Measurements from ENCODE around the gene NEU2.

Gene NEU2

GRCh38 chr2:233010569-233011267 is 21.8 kb upstream of the NEU2 start:
- Histone ChIP-seq H3K9me3 (ENCODE audit: insufficient read depth, low read depth, low read length) (no peaks in the 10 kb centered on the region), H3K4me1 (ENCODE audit: insufficient read depth, low read length, poor library complexity, severe bottlenecking) (no peaks in the 10 kb centered on the region), H3F3A (ENCODE audit: low read depth) (no peaks in the 10 kb centered on the region), H3K79me2 (ENCODE audit: insufficient read depth, low read length) (no peaks in the 10 kb centered on the region), H3K36me3 (ENCODE audit: insufficient read depth, low read length) (no peaks in the 10 kb centered on the region), H3K9ac (ENCODE audit: low read depth, low read length, poor library complexity, severe bottlenecking) (no peak overlapping the region), H3K4me2 (ENCODE audit: low read depth, low read length, poor library complexity, severe bottlenecking) (no peak overlapping the region), H2AFZ (ENCODE audit: low read length) (no peak overlapping the region), H4K20me1 (ENCODE audit: insufficient read depth, low read length, poor library complexity, severe bottlenecking) (no peaks in the 10 kb centered on the region), H3K27me3 (ENCODE audit: insufficient read depth, low read length, poor library complexity, severe bottlenecking) (no peaks in the 10 kb centered on the region), H3K9me2 (replicated peaks; ENCODE audit: low read depth, low read length) (no peaks in the 10 kb centered on the region), H3K4me3 (ENCODE audit: low read length, poor library complexity, severe bottlenecking) (no peak overlapping the region)
- no peak for TF ChIP-seq EZH2phosphoT487 (IDR thresholded peaks at IDR 0.05; ENCODE audit: borderline replicate concordance)
- no peak for TF ChIP-seq CTCF (conservative IDR thresholded peaks at IDR 0.05; ENCODE audit: low read length)

GRCh38 chr2:233011268-233011650 is 21.2 kb upstream of the NEU2 start:
- Histone ChIP-seq H3K9ac (ENCODE audit: low read depth, low read length, poor library complexity, severe bottlenecking) (no peak overlapping the region), H4K20me1 (ENCODE audit: insufficient read depth, low read length, poor library complexity, severe bottlenecking) (no peaks in the 10 kb centered on the region)

GRCh38 chr2:233011702-233012131 is 20.8 kb upstream of the NEU2 start:
- TF ChIP-seq EZH2phosphoT487 (IDR thresholded peaks at IDR 0.05; ENCODE audit: borderline replicate concordance) (no peak), CTCF (conservative IDR thresholded peaks at IDR 0.05; ENCODE audit: low read length) (no peak)
- H3K4me3 ChIP-seq (ENCODE audit: low read length, poor library complexity, severe bottlenecking): no peak overlapping the region
- no peaks in the 10 kb centered on the region for H4K20me1 ChIP-seq (ENCODE audit: insufficient read depth, low read length, poor library complexity, severe bottlenecking)
- H3K4me1 ChIP-seq (ENCODE audit: insufficient read depth, low read length, poor library complexity, severe bottlenecking): no peaks in the 10 kb centered on the region
- no peaks in the 10 kb centered on the region for H3K9me2 ChIP-seq (replicated peaks; ENCODE audit: low read depth, low read length)
- no peaks in the 10 kb centered on the region for H3K36me3 ChIP-seq (ENCODE audit: insufficient read depth, low read length)
- no peaks in the 10 kb centered on the region for H3K27me3 ChIP-seq (ENCODE audit: insufficient read depth, low read length, poor library complexity, severe bottlenecking)
- H3K9me3 ChIP-seq (ENCODE audit: insufficient read depth, low read depth, low read length): no peaks in the 10 kb centered on the region
- H3F3A ChIP-seq (ENCODE audit: low read depth): no peaks in the 10 kb centered on the region
- no peaks in the 10 kb centered on the region for H3K79me2 ChIP-seq (ENCODE audit: insufficient read depth, low read length)
- H3K4me2 ChIP-seq (ENCODE audit: low read depth, low read length, poor library complexity, severe bottlenecking): no peak overlapping the region
- no peak overlapping the region for H3K9ac ChIP-seq (ENCODE audit: low read depth, low read length, poor library complexity, severe bottlenecking)
- no peak overlapping the region for H2AFZ ChIP-seq (ENCODE audit: low read length)

More at GRCh38 chr2:233011268-233011650, 21.2 kb upstream of the NEU2 start:
- no peaks in the 10 kb centered on the region for H3K9me2 ChIP-seq (replicated peaks; ENCODE audit: low read depth, low read length)
- no peak overlapping the region for H3K4me2 ChIP-seq (ENCODE audit: low read depth, low read length, poor library complexity, severe bottlenecking)
- no peaks in the 10 kb centered on the region for H3K9me3 ChIP-seq (ENCODE audit: insufficient read depth, low read depth, low read length)
- no peaks in the 10 kb centered on the region for H3F3A ChIP-seq (ENCODE audit: low read depth)
- no peaks in the 10 kb centered on the region for H3K79me2 ChIP-seq (ENCODE audit: insufficient read depth, low read length)
- H3K4me3 ChIP-seq (ENCODE audit: low read length, poor library complexity, severe bottlenecking): no peak overlapping the region
- H3K4me1 ChIP-seq (ENCODE audit: insufficient read depth, low read length, poor library complexity, severe bottlenecking): no peaks in the 10 kb centered on the region
- H3K36me3 ChIP-seq (ENCODE audit: insufficient read depth, low read length): no peaks in the 10 kb centered on the region
- H3K27me3 ChIP-seq (ENCODE audit: insufficient read depth, low read length, poor library complexity, severe bottlenecking): no peaks in the 10 kb centered on the region
- no peak for TF ChIP-seq EZH2phosphoT487 (IDR thresholded peaks at IDR 0.05; ENCODE audit: borderline replicate concordance)
- TF ChIP-seq CTCF (conservative IDR thresholded peaks at IDR 0.05; ENCODE audit: low read length): no peak
- no peak overlapping the region for H2AFZ ChIP-seq (ENCODE audit: low read length)

All from Loucy (cell line).